Measurements from ENCODE around the gene ITGA1.
"Not testable (repeated sequence)": the region's sequence is repeated elsewhere in the genome, so short reads cannot be mapped to it uniquely, and the experiment has no call there.

The ITGA1 gene

DNA sequence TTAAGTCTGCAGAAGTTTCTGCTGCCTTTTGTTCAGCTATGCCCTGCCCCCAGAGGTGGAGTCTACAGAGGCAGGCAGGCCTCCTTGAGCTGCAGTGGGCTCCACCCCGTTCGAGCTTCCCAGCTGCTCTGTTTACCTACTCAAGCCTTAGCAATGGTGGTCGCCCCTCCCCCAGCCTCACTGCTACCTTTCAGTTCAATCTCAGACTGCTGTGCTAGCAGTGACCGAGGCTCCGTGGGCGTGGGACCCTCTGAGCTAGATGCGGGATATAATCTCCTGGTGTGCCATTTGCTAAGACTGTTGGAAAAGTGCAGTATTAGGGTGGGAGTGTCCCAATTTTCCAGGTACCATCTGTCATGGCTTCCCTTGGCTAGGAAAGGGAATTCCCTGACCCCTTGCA lies 188.4 kb downstream of the ITGA1 start:
- DNase-seq: not testable (repeated sequence)

DNA sequence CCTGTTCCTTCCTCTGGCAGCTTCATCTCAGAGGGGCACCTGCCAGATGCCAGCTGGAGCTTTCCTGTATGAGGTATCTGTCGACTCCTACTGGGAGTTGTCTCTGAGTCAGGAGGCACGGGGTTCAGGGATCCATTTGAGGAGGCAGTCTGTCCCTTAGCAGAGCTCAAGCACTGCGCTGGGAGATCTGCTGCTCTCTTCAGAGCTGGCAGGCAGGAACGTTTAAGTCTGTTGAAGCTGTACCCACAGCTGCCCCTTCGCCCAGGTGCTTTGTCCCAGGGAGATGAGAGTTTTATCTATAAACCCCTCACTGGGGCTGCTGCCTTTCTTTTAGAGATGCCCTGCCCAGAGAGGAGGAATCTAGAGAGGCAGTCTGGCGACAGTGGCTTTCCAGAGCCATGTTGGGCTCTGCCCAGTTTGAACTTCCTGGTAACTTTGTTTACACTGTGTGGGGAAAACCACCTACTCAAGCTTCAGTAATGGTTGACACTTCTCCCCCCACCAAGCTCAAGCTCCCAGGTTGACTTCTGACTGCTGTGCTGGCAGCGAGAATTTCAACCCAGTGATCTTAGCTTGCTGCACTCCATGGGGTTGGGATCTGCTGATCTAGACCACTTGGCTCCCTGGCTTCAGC lies 189.7 kb downstream of the ITGA1 start:
- no peak for DNase-seq

DNA sequence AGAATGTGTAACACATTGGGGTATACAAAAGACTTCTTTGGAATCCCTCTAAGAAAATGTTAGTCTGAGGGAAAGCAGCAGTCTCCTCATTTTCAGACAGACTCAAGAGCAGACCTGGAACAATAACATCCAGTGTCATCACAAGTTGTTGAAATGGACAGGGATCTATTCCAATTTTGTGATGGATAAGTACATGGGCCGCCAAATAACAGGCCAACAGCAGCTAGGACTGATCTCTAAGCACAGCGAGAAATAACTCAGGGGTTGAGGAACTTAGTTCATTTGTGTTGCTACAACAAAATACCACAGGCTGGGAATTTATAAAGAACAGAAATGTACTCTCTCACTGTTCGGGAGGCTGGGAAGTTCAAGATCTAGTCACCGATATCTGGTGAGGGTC lies 193.8 kb downstream of the ITGA1 start:
- DNase-seq: no peak

DNA sequence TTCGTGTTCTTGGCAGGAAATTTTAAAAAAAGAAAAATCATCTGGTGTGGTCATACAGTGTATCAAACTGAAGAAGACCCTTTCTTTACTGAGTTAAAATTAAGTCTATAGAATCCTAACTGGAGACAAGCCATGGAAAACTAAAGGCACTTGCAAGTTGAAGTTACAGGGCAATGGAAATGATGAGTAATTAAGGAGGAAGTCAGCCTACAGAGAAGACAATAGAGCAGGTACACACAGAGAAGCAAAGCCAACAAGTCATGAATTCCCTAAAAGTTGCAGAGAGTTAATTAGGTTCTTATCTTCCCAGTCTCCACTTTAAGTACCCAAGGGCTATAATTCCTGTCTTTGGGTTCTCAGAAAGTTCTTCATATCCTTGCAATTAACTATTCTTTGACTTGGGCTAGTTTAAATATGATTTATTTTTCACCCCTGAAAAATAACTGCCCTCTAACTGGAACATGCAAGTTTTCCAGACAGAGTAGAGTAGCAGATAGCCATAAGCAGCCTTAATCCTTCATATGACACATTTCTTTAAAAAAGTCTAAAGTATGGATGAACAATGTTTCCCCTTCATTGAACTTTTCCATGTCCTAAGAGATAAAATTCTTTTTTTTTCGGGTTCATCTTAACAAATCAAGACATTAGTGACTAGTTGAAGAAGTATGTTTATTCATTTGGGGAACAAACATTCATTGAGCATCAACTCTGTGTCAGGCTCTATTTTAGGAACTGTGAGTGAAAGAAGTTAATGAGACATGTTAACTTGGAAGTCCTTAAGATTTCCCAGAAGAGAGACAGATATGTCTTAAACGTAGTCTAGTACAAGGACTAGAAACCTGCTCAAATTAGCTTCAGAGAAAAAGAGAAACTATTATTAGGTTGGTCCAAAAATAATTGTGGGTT lies 196.3 kb downstream of the ITGA1 start:
- DNase-seq: no peak

DNA sequence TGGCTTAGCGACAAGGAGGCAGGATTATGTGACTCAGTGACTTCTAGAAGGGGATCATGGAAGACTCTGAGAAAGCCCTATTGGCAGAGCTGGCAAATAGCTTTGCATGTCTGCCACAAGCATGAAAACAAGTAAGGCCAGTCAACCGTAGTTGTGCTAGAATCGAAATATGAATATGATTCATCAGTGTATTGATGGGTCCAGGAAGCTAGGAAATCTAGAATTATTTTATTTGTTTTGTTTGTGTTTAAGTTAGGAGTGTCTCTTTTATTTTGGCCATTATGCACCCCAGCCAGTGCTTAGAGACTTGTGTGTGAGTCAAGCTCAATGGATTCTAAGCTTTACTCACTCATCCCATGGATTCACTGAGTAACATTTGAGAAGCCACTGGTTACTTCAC lies 197.6 kb downstream of the ITGA1 start:
- no peak for DNase-seq

DNA sequence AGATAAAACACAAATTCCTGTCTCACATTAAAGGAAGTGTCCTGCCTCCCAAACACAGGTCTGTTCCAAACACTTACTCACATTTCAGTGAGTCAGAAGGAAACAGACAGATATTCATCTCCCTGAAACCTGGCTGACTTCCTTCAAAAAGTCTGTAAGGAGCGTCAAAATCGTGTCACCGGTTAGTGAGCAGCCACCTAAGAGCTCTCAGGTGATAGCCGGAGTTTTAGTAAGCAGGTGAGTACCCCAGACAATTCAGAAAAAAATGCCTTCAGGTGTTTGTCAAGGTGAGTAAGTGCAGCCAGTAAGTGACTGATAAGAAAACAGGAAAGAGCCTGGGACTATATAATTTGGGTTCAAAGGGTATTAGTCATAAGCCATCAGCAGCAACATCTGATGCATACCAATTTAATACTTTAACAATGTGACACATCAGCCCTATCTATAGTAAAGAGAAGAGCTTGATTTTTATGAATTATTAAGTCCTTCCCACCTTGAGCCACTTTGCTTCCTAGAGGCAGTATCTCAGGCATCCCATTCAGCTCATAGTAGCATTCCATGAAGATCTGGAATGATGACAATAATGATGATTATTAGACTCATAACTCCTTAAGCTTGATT lies 200.1 kb downstream of the ITGA1 start:
- peak; percentile 71 for DNase-seq

DNA sequence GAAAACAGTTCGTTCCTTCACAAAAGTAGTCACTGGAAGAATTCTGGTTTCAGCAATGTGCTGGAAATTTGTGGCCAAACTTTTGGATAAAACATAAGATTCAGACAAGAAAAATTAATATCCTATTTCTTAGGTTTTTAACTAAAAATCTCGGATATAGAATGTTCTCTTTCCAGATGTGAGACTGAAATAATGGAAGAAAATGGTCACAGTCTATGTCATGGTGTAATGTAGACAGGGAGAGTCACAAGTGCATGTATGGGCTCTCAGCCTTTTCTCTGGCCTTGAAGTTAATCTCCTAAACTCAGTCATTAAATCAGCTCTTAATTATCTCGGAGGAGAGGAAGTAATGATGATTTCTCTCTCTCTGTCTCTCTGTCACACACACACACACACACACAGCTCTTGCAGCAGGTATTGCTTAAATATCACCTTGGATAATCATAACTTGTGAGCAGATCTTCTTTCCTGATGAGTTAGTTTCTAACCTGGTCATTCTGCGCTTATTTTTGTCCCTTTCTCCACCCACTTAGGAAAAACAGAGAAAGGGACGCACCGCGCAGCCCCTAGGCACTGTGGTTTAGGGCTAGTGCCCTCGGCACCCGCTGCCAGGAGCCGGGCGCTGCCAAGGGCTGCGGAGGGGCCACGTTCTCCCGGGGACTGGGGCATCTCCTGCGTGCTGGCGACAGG lies 200.8 kb downstream of the ITGA1 start:
- DNase-seq: no peak

DNA sequence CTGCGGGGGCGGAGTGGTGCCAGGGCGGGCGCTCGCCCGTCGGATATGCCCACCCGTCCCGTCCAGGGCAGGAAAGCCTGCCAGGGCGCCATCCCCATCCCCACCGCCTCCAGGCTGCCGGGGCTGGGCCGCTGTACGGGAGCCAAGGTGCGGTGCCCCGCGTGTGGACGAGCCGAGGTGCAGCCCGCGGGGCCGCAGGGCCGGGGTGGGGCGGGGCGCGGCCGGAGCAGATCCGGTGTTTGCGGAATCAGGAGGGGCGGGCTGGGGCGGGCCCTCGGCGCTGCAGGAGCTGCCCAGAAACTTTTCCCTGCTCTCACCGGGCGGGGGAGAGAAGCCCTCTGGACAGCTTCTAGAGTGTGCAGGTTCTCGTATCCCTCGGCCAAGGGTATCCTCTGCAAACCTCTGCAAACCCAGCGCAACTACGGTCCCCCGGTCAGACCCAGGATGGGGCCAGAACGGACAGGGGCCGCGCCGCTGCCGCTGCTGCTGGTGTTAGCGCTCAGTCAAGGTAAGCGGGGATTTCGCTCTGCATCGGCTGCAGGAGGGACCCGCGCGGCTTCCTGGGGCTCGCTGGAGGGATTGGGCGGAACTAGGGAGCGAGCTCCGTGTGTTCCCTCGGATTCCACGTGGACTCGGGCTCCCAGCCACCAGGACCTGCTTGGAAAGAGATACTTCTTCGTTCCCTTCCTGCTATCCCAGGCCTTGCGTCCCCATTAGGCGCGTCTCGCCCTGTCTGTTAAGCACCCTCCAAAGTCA lies 201.5 kb downstream of the ITGA1 start, which contains the start of gene ITGA2:
Gene ITGA2 (plus strand): TSS at position 328 of the 756 bp plus-strand sequence. CDS start 117 bp downstream, at position 445.
- DNase-seq: peak; percentile 65

DNA sequence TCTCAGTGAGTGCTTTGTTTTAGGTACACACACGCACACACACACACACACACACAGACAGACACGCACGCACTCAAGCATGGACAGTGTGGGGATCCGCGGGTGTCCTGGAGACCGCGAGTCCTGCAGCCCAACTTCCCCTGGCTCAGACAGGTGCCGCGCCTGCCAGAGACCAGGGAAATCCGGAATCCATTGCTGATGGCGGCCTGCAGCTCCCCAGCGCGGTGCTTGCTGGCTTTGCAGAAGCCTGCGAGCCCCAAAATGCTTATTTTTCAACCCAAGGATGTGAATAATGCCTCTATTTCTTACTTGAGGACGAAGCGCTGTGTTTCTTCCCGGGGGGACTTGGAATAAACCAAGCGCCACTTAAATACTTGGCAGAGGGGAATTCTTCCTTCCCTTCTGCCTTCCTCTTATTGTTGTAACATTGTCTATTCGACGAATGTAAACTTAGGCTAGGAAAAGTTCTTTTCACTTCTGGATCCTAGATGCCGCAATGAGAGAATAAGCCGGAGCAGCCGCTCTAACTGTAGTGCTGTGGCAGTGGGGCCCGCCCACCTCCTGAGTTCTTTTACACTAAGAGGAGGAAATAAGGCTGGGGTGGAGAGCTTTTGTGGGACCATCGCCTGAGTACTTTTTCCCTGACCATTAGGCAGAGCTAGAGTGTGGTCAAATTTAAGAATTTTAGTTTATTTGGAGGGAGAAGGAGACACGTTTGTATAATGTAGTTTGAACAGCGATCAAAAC lies 202.2 kb downstream of the ITGA1 start:
- DNase-seq: no peak

DNA sequence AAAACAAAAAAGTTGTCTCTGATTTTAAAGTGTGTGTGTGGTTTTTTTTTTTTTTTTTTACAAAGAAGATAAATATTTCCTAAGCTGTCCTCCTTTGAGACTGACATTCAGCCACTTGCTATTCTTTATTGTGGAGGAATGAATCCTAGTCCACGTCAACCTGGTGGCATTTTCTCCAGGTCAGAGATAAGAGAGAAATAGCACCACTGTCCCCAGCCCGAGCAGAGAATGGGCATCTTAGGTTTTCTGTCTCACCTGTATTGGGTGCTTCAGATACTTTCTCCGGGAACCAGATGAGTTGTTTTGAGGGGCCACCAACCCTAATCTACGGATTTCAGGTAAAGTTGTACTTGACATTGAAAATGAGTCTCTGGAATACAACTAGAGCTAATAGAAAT lies 202.8 kb downstream of the ITGA1 start:
- no peak for DNase-seq

DNA sequence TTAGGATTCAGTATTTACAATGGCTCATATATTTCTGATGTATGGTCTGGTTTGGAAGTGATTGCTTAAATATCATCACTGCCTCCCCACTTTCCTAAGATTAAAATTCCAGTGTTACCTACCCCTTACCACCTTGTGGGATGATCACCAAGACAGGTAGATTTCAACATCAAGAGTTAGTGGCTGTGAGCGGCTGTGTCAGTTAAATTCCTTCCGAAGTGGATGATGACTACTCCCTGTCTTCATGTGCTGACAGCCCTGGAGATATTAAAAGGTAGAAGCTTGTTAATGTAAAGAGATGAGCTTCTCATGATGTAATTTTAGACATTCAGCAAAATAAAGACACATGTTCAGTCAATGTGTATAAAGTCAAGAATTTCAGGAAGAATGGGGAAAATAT lies 205.7 kb downstream of the ITGA1 start:
- no peak for DNase-seq

DNA sequence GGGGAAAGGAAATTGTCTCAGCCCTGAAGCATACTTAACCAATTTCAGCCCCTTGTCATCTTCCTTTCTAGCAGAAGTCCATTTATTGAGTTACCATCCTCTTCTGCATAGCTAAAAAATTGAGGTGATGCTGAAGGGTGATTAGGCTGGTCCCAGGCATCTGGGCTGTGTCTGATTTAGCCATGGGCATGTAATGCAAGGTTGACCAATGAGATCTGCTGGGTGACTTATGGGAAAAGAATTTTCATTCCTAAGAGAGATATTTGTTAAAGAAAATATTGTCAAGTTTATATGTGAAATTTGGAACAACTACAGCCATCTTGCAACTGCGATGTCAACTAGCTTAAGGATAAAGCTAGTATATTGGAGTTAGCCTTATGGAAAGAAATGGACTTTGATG lies 206.6 kb downstream of the ITGA1 start:
- peak; percentile 22 for DNase-seq

DNA sequence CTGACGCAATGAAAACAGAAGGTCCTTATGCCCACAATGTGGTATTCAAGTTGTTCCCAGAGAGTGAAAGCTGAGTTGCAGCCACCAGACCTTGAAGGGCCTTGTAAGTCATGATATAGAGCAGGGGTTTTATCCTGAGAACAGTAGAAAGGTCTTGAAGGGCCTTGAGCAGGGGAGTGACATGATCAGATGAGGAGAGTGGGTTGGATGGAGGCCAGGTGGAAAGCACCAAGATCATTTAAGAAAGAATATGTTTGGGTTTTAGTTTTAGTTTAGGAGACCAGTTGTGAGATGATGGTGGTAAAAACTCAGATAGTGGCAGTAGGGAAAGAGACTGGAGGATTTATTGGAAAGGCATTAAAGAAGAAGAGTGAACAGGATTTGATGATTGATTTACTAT lies 207.4 kb downstream of the ITGA1 start:
- DNase-seq: no peak

DNA sequence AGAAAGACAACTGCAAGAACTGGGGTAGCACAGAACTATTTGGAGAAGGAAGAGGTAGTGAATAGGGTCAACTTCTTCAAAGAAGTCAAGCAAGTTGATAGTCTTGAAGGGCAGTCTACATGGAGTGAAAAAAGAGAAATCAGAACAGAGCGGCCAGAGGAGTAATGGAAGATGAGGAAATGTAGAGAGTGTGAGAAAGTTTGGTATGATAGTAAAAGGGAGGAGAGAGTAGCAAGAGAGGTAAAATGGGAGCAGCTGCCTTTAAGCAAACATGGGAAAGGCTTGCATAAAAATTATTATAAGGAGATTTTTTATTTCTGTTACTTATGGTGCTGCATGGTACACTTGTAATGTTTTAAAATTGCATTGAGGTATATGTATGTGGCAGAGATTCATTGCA lies 208.2 kb downstream of the ITGA1 start:
- DNase-seq: no peak

DNA sequence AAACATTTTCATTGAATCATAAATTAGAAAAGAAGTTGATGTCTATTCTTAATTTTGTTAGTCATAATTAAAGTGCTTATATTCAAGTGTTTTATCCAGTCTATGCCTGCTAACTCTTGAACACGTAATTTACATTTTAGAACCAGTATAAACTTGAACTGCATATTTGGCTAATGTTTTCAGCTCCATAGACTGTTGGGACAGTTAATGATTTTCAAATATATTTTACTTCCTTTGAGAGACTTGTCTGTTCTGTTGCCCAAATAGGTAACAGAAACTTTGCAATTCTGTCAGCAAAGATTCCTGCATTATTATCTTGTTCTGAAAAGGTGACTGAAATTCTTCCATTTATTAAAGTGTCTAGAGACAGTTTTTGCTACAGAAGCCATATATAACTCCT lies 209.3 kb downstream of the ITGA1 start:
- no peak for DNase-seq

DNA sequence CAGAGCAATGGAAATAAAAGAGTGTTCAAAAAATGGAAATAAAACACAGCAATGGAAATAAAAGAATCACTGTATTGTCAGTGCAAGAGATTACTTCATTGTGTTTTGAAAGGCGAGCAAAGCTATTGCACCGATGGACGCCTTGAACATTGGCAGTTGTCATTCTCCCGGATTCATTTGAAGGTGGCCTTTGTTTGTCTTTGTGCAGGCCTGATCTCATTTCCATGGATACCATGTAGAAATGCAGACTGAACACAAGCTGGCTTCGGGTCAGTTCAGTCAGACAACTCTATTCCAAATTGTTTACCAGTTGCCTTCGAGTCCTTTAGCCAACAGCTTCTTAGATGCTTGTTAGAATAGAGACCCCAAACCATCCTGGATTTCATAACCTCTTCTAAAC lies 209.7 kb downstream of the ITGA1 start:
- DNase-seq: no peak

DNA sequence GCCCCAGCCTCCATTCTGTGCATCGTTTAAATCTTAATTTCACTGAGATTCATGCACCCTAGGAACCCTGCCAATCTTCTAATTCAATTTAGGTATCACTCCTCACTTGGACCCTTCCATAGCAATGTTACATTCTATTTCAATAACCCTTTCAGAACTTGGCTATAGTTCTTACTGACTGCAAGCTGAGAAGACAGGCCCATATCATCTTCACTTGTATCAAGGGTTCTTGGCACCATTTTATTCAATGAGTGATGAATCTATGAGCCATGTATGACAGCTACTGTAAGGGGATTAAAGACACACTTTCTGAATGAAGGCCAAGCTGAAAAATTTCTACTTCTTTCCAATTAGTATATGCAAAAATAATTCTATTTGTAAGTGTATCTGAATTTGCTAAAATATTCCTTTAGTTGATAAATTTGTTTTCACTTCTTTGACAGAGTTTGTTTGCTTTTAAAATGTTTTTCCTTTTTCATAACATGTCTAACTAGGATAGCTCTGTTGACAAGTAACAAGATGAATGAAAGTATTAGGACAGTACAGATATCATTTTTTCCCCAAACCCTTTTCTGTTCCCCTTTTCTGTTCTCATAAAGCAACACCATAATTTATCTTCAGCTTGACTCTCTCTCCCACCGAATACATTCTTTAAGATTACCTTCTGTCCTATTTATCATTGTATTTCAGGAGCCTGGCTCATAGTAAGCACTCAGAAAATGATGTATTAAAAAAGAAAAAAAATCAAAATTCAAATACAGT lies 211.0 kb downstream of the ITGA1 start:
- no peak for DNase-seq

DNA sequence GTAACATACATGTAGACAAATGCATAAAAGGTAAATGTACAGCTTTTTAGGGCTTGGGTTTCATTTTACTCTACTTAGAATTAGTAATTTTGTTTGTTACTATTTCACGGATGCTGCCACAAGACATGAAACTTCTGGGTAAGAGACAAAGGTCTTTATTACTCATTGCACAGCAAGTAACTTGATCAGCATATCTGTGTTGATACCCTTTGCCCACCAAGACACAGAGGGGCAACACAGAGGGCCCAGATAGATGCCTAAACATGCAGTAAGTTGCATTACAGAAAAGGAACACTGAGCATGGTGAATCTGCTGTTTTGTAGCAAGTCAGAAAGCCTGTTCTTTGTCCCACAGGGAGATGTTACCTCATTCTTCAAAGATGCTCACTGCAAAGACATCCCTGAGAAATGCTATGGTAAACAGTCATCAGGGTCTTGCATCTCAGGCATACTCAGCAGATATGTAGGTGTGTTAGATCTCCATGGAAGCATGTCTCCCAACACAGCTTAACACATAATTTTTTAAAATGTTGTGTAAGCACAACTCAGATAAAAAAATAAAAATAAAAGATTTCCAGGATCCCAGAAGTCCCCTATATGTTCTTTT lies 211.7 kb downstream of the ITGA1 start:
- DNase-seq: peak; percentile 27

DNA sequence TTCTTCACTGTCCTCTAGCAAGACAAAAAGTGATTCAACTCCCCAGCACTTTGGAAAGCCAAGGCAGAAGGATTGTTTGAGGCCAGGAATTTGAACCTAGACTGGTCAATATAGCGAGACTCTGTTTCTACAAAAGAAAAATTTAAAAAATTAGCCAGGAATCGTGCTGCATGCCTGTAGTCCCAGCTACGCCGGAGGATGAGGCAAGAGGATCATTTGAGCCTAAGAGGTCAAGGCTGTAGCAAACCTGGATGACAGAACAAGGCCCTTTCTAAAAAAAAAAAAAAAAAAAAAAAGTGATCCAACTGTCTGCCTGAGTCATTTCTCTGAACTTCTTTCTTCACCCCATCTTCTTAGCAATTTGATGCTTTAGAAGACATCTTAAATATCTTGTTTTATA lies 213.8 kb downstream of the ITGA1 start:
- DNase-seq: no peak

DNA sequence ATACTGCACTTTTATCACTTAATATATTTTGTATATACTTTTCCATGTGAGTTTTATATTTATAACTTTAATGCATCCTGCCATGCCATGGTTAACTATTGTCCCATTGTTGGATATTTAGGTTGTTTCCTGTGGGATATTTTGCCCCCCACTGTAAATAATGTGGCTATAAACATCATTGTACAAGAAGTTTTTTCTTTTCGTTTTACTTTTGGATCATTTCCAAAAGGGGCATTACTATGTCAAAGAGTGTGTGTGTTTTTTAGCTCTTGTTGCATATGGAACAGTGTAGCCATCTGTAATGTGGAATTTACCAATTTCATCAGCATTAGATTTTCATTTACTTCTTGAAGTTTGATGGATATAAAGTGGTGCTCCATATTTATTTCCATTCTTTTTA lies 214.8 kb downstream of the ITGA1 start:
- DNase-seq: no peak

DNA sequence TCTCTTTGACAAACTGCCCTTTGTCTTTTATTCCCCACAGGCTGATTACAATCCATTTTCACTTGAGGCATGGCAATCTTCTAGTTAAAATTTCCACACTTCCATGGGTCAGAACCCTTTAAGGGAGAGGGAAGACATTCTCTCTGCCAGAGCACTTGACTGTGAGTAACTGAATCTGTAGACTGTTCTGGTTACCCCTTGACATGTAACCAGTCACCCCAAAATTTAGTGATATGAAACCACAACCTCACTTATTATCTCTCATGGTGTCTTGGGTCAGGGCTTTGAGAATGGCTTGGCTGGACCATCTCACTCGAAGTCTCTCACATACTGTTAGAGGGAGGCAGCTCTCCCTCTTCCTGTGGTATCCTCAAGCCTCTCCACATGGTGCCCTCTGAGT lies 215.4 kb downstream of the ITGA1 start:
- DNase-seq: no peak
